ENCODE results near the gene ABHD12B. TPM values are rescaled to one million over a fixed set of nuclear protein-coding genes. Genes with fewer than 3 reads are reported as not detected.
A peak's percentile ranks its signal among the peaks of the same experiment; 100 is the strongest.
"Not testable (repeated sequence)": the region's sequence is repeated elsewhere in the genome, so short reads cannot be mapped to it uniquely, and the experiment has no call there.

The ABHD12B gene
- total and polyA plus RNA-seq, 2 experiments from 2014 or later = 0.94 TPM; not detected in 1

- no peak overlapping the region for H3K27ac ChIP-seq
- DNase-seq (ENCODE audit: low read depth in 1 of 2, low spot score in 1 of 2) = no peak
- no peak overlapping the region for H3K4me3 ChIP-seq
- H3K36me3 ChIP-seq = no peaks in the 10 kb centered on the region
- TF ChIP-seq, protein P1, sequence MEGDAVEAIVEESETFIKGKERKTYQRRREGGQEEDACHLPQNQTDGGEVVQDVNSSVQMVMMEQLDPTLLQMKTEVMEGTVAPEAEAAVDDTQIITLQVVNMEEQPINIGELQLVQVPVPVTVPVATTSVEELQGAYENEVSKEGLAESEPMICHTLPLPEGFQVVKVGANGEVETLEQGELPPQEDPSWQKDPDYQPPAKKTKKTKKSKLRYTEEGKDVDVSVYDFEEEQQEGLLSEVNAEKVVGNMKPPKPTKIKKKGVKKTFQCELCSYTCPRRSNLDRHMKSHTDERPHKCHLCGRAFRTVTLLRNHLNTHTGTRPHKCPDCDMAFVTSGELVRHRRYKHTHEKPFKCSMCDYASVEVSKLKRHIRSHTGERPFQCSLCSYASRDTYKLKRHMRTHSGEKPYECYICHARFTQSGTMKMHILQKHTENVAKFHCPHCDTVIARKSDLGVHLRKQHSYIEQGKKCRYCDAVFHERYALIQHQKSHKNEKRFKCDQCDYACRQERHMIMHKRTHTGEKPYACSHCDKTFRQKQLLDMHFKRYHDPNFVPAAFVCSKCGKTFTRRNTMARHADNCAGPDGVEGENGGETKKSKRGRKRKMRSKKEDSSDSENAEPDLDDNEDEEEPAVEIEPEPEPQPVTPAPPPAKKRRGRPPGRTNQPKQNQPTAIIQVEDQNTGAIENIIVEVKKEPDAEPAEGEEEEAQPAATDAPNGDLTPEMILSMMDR (IDR thresholded peaks at IDR 0.05; ENCODE audit: low read depth, low read length) = no peak
- no peaks in the 10 kb centered on the region for H3K4me1 ChIP-seq (ENCODE audit: low read depth)
- no peaks in the 10 kb centered on the region for H3K9me3 ChIP-seq (ENCODE audit: low read depth)
- no peaks in the 10 kb centered on the region for H3K27me3 ChIP-seq
Measured at GRCh38 chr14:50937800-50938199, 65.9 kb downstream of the ABHD12B start.

- H3K36me3 ChIP-seq = no peaks in the 10 kb centered on the region
- no peaks in the 10 kb centered on the region for H3K4me1 ChIP-seq (ENCODE audit: low read depth)
- no peaks in the 10 kb centered on the region for H3K27me3 ChIP-seq
- no peaks in the 10 kb centered on the region for H3K9me3 ChIP-seq (ENCODE audit: low read depth)
- H3K27ac ChIP-seq = no peak overlapping the region
- TF ChIP-seq, protein P1 (IDR thresholded peaks at IDR 0.05; ENCODE audit: low read depth, low read length) = no peak
- H3K4me3 ChIP-seq = no peak overlapping the region
- peak in 1 of 2 donors; percentile 48 for DNase-seq (ENCODE audit: low read depth in 1 of 2, low spot score in 1 of 2)
Measured at GRCh38 chr14:50941151-50941550, 69.3 kb downstream of the ABHD12B start.

- H3K4me3 ChIP-seq; DNase-seq (ENCODE audit: low read depth in 1 of 2, low spot score in 1 of 2); H3K27me3 ChIP-seq; H3K4me1 ChIP-seq (ENCODE audit: low read depth); H3K27ac ChIP-seq; H3K36me3 ChIP-seq; H3K9me3 ChIP-seq (ENCODE audit: low read depth): not testable (repeated sequence)
Measured at GRCh38 chr14:50941638-50942037, 69.8 kb downstream of the ABHD12B start.

DNA sequence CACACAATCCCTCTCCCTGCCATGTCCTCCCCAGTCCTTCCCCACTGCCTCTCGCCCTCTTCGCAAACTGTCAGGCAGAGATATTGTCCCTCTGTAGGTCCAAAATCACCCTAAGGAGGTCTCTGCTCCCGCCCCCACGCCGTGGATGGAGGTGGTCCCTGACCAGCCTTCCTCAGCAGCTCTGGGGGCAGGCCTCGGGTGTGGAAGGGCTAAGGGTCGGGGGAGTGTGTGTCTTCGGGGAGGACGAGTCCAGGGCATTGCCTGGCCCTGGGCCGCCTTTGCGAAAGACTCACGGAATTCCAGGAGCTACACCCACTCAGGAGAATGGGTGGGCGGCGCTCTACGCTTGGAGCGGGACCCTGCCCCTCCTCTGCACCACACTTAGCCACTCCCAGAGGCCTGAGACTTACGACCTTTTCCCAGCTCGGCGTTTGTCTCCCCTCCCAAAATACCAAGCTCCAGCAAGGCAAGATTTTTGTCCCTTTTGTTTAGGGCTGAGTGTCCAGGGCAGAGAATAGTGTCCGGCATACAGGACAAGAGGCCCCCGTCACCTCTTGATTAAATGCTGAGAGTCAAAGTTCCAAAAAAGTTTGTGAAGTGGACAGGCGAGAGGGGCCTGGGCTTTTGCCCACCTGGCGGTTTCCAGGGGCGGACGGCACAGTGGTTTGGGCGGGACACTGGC is 71.5 kb downstream of the ABHD12B start:
- peak overlapping the region; percentile 44 for H3K4me3 ChIP-seq
- DNase-seq (ENCODE audit: low read depth in 1 of 2, low spot score in 1 of 2) = peak; percentile 75 to 81
- H3K36me3 ChIP-seq = no peaks in the 10 kb centered on the region
- no peak overlapping the region for H3K27ac ChIP-seq
- TF ChIP-seq, protein P1 (IDR thresholded peaks at IDR 0.05; ENCODE audit: low read depth, low read length) = no peak
- H3K9me3 ChIP-seq (ENCODE audit: low read depth) = no peaks in the 10 kb centered on the region
- H3K27me3 ChIP-seq = no peaks in the 10 kb centered on the region
- H3K4me1 ChIP-seq (ENCODE audit: low read depth) = no peaks in the 10 kb centered on the region

GRCh38 chr14:50943943-50944646 is 72.2 kb downstream of the ABHD12B start, which contains the start of gene PYGL:
Gene PYGL (minus strand): TSS chr14:50944483. CDS start chr14:50944403, 80 bp downstream.
- H3K36me3 ChIP-seq = no peaks in the 10 kb centered on the region
- DNase-seq (ENCODE audit: low read depth in 1 of 2, low spot score in 1 of 2) = peak; percentile 83 to 85
- no peak within 1 kb of the TSS for H3K27ac ChIP-seq
- no peaks in the 10 kb centered on the region for H3K27me3 ChIP-seq
- no peaks in the 10 kb centered on the region for H3K4me1 ChIP-seq (ENCODE audit: low read depth)
- H3K4me3 ChIP-seq = peak within 1 kb of the TSS; percentile 44
- TF ChIP-seq, protein P1 (IDR thresholded peaks at IDR 0.05; ENCODE audit: low read depth, low read length) = peak; percentile 3
- H3K9me3 ChIP-seq (ENCODE audit: low read depth) = no peaks in the 10 kb centered on the region

Data from cardiac muscle cell (in vitro differentiated cells and primary cell).